Measurements from ENCODE around the gene LINGO1.

LINGO1 gene

DNA sequence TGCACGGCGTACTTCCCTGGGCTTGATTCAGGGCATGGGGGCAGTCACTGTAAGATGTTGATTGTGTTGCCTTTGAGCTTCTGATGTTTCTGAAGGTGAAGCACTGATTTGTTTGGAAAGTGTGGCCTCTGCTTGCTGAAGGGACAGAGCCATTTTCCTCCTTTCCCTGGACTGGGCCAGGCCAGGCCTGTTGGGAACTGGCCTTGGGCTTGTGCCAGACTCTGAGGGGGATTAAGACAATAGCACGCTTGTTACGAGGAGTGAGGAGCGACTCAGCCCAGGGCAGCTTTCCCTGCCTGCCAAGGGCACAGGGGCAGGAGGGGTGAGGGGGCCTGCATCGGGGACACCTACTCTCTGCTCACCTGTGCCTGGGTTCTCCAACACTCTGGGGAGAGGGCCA is 42.9 kb downstream of the LINGO1 start:
- DNase-seq = no peak

DNA sequence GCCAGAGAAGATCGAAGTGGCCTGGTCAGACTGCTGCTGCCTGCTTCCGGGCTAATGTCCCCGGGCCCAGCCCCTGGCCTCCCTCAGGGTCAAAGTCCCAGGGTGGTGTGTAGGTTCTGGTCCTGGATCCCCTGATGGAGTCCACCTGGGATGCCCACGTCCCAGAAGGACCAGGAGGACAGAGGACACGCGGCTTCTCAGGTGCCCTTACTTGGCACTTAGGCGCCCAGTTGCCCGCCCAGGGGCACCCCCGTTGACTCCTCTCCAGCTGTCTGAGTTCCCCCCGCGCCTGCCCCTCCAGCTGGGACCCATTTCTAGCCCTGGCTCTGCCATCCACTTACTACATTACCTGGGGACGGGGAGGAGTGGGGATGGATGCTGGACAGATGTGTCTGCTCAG is 44.6 kb downstream of the LINGO1 start:
- no peak for DNase-seq

GRCh38 chr15:77584691-77585090 is 48.0 kb downstream of the LINGO1 start:
- DNase-seq = no peak

DNA sequence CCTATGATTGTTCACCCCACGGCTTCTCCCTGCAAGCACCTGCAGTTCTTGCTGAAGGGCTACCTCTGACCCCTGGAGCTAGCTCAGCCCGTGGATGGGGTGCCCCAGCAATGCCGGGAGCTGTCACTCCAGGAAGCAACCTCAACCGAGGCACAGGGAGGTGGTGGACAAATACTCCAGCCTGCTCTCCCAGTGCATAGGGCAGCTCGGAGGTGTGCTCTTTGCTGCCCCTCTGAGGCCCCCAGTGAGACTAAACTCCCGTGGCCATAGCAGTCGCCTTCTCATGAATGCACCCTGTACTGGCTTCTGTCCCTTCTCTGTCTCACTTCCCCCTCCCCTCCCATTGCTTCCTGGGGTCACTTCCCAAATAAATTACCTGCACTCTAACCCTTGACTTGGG is 48.5 kb downstream of the LINGO1 start:
- no peak for DNase-seq

DNA sequence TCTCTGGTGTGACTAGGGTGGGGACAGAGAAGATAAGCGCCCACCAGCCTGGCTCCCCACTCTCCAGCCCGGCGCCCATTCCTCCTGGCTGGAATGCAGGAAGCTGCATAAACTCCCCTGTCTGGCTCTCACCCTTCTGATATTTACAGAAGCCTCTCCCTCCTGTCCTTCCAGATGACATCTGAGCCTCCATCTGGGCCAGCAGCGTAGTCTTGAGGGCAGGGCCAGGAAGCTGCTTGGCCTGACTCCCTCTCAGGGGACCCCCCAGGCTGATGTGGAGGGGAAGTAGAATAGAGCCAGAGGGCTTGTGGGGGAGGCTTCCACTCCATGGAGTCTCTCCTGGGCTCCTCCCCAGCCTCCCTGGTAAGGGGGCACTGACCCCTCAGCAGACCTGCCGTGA is 49.9 kb downstream of the LINGO1 start:
- DNase-seq = no peak

GRCh38 chr15:77581896-77582569 is 50.7 kb downstream of the LINGO1 start:
- DNase-seq = no peak

- no peak for DNase-seq
Observed at GRCh38 chr15:77580996-77581682, 51.6 kb downstream of the LINGO1 start.

- DNase-seq = no peak
Observed at GRCh38 chr15:77579498-77580188, 53.1 kb downstream of the LINGO1 start.

GRCh38 chr15:77578641-77579372 is 53.9 kb downstream of the LINGO1 start:
- DNase-seq = no peak

- DNase-seq = no peak
Observed at GRCh38 chr15:77577366-77577950, 55.3 kb downstream of the LINGO1 start.

GRCh38 chr15:77576538-77576937 is 56.2 kb downstream of the LINGO1 start:
- no peak for DNase-seq

- DNase-seq = no peak
Observed at GRCh38 chr15:77575203-77575934, 57.3 kb downstream of the LINGO1 start.

DNA sequence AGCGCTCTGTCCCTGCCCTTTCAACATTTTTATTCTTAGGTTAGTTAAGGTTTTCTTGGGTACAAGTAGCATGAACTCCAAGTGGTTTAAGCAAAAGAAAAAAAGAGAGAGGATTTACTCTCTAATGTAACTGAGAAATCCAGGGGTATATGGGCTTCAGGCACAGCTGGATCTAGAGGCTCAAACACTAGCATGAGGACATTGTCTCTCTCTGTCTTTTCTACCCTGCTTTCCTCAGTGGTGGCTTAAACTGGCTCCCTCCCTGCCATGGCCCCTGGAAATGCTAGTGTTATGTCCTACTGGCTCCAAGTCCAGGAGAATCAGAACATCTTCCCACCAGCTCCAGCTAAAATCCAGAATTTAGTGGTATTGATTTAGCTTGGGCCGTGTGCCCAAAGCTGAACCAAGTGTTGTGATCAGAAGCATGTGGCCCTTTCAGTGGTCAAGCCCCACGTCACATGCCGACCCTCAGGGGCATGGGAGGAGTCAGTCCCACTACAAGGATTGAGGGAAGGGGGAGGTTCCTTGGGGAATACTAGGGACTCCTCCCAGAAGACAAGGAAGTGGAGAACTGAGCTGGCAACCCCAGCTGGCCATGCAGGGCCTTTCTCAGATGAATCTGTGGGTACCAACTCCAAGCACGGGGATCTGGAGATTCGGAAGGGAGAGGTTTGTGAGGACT is 58.0 kb downstream of the LINGO1 start:
- no peak for DNase-seq

GRCh38 chr15:77573802-77574201 is 58.9 kb downstream of the LINGO1 start:
- no peak for DNase-seq

- DNase-seq = no peak
Observed at GRCh38 chr15:77572186-77572585, 60.5 kb downstream of the LINGO1 start.

DNA sequence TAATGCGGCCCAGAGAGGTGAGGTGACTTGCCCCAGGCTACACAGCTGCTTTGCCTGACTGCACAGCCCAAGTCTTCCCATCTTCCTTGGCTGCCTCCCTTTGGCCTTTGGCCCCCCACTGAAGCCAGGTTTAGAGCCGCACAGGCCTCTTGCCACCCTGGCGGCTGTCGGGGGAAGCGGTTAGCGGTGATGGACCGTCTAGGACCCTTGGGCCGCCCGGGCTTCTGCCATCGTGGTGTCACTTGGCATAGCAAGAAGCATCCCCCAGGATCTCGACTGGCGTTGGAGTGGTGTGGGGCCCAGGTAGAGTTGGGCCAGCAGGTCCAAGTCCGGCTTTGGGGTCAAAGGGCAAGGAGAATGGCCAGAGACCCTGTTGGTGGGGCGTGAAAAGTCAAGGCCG is 61.0 kb downstream of the LINGO1 start:
- DNase-seq = no peak

- DNase-seq = no peak
Observed at GRCh38 chr15:77571181-77571580, 61.5 kb downstream of the LINGO1 start.

GRCh38 chr15:77569729-77570125 is 63.0 kb downstream of the LINGO1 start:
- no peak for DNase-seq

DNA sequence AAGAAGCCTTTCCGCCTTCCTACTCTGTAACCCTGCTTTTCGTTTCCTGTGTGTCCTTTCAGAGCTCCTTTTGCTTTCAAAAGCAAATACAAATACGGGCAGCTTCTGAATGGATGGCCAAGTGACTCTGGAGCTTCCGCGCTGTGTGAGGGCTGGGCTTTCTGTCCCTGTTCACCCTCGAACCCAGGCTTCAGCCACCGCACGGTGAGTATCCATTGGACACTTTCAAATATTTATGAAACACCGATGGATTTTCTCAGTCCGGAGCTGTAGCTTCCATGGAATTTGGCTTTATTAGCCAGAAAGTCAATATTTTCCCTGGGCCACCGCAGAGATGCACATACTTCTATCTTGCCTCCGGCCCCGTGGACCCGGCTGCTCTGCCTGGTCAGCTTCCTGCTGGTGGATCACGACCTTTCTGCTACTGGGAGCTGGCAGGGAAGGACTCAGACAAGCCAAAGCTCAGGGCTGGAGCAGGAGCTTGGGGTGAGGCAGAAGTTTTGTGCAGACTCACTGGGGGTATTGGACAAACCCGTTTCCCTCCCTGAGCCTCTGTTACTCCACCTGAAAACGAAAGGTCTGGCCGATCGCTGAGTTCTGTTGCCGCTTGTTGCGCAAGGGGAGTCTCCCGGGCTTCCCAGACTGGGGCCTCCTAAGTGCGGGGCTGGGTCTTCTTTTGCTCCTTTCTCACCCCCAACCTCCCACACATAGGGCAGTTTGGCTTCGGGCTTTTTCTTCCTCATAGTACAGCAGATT is 63.6 kb downstream of the LINGO1 start:
- no peak for DNase-seq

DNA sequence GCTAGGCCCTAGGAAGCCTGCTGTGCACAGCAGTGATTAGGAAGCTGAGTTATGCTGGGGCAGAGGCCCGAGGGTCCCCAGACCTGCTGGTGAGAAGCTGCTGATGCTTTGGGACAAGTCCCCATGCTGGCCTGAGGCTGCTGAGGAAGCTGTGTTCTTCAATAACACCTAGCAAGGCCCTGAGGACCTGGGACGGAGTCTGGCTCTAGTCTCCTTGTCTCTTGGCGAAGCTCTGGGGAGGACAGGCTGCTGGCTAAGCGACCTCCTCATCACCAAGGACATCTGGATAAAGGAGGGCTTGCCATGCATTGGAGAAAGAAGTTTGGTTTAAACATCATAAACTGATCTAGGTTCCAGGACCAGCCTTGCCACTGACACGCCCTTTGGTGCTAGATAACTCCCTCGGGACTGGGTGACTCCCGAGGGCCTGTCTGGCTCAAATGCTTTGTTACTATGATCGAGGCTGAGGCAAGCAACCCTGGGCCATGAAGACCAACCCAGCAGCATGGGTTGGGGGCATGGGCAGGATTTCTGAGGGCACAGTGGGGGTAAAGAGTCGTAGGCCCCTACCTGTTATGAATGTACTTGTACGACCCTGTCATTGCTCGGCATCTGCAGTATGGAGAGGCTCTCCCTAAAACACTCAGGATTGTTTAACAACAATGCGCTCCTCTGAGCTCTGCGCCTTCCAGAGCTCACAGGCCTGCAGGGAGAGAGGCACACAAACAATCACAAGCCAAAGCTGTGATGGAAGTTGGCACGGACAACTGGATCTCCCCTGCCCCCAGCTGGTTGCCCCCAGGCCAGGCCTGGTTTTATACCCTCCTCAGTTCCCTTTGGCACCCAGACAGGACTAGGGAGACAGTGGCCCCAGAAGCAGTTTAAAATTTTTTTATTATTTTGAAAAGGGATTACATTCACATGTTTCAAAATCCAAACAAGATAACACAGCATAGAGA is 64.4 kb downstream of the LINGO1 start:
- DNase-seq = no peak

Measured in stimulated activated naive CD4-positive, alpha-beta T cell (primary cell).